ENCODE data around the gene WIPF2.

WIPF2 gene

GRCh38 chr17:40315678-40316570 is 96.8 kb downstream of the WIPF2 start:
- no peak for DNase-seq

DNA sequence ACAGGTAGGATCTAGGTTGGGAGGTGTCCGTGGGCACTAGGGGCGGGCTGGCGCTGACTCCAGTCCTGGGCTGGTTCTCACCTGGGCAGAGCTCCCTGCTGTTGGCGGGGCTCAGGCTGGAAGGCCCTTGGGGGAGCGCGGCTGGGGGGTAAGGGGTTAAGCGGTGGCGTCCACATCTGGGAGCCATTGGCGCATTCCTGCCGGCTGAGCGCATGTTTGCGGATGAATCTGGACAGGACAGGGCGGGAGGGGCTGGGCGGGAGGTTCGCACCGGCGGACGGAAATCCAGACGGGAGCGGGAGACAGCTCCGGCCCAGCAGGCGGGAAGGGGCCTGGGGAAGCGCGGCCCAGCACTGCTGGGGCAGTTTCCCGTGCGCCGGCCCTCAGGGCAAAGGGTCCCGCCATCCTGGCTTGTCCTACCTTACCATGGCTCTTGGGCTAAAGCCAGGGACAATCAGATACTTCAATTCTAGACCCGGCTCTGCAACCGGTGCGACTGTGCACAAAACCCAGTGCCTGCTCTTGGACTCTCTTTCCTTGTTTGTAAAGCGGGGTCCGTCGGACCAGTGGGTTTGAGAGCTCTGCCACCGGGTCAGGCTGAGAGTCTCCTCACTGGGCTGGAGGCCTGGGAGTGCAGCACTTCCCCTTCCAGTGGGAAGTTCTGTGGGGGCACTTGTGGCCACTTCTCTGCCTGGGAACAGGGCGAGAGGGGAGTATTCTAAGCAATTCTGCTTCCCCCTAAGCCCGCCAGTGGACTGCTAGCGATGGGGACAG is 97.7 kb downstream of the WIPF2 start:
- DNase-seq = no peak

DNA sequence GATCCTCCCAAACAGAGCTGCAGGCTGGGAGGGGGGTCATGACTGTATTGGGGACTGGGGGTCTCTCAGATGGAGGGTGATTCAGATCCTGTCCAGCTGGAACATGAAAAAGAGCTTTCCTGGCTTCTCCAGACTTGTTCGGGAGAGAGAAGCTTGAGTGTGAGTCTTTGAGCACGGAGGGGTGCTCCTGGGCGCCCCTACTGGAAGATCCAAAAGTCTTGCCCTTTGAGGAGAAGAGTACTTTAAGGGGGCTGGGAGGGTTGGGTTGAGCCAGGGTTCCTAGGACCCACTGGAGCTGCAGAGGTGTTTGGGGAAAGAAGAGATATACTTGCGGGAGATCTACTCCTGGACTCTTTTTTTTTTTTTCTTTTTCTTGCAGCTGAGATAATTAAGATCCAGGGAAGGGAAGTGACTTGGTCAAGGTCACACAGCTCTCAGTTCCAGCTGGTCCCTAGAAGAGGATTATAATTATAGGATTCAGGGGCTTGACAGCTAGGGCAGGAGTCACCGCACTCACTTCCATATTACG is 98.3 kb downstream of the WIPF2 start:
- DNase-seq = no peak

- DNase-seq = peak; percentile 71
Observed at GRCh38 chr17:40317880-40318829, 99.1 kb downstream of the WIPF2 start.

GRCh38 chr17:40318830-40319391 is 99.8 kb downstream of the WIPF2 start:
- no peak for DNase-seq

DNA sequence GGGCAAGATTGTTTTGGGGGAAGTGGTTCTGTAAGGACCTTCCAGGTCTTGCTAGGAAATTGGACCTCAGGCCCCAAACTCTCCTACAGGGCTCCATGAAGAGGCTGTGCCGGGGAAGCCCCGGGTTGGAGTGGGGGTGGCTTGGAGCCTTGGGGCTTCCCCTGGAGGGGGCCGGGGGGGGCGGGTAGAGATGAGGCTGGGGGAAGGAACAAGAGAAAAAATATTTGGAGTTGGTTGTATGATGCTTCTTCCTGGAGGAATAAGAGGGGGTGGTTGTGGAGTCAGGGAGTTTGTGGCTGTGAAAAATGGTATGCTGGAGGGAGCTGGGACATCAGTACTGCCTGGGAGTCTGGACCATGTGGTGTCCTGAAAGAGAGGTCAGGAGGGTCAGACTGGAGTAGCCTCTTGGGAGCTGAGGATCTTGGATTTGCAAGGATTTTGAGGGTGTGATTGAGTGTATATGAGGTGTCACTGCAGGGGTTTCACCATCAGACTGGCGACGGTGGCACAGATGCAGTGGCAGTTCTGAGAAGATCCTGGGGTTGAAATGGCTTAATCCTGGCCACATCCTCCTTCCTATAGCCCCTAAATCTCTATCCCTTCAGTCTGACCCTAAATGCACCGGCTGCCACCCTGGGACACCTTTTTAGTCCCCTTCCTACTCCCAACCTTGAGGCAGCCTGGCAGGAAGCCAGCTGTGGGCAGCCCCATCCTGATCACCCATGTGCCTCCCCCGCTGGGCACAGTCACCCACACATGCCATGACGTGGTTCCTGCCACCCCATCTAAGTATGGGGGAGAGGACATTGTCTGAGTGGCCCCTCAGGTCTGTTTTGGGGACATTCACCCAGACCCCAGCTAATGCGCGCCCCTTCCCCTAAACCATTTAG is 100.8 kb downstream of the WIPF2 start:
- no peak for DNase-seq

DNA sequence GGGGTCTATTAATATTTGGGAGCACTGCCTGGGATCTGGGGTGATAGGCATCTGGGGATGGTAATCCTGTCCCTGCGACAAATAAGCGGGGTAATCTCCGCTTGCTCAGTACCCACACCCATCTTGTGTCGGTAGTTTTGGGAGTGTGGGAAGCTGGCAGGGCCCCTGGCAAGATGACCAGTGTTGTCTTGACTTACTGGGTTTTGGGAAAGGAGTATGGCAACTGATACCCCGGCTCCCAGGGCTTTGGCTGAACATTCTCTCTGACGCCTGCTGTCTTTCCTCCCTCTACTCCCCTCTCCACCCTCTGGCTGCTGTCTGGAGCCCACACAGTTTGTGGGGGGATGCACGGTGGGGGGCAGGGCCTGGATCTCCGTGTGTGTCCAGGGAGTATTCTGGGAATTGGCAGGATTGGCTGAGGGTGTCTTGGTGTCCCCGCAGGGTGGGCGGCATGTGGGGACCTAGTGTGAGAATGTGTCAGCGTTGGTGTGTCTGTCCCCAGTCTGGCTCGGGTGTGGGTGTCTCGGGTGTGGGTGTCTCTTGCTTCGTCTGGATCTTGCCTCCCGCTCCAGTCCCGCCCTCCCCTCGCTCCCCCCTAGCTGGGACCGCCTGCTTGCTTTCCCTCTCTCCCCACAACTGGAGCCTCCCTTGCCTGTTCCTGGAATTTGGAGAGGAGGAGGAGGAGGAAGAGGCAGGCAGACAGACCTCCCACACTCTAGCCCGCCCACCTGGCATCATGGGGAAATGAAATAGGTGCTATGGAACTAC is 101.8 kb downstream of the WIPF2 start:
- no peak for DNase-seq

DNA sequence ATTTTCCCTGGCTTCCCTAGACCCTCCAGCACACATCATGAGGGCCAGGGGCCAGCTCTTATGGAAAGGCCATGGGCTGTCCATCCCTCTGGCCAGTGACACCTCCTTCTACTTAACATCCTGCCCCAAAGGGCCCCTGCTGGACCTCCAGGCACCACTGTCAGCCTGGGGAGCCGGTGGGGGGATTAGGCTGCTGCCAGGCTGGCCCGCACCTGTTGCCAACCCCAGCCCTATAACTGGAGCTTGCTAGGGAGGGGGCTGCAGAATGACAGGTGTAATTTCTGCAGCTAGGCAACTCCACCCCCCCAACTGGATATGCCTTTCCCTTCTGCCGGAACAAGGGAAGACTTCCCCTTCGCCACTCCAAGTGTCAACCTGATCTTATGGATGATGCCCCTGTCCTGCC is 102.4 kb downstream of the WIPF2 start:
- no peak for DNase-seq

DNA sequence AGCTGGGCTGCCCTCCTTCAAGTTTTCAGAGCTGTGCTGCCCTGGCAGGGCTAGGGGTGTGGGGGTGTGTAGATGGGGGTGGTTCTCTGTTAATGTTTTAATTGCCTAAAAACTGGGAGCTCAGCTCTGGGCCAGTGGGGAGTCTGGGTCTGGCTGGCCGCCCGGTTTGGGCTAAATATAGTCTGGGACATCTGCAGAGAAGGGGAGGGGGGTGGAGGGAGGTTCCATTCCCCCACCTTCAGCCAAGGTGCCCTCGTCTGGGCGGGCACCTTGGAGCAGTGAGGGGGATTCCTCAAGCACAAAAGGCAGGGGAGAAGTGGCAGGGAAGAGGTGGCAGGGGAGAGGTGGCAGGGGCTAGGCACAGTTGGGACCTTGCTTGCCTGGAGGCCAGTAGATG is 102.9 kb downstream of the WIPF2 start:
- no peak for DNase-seq

DNA sequence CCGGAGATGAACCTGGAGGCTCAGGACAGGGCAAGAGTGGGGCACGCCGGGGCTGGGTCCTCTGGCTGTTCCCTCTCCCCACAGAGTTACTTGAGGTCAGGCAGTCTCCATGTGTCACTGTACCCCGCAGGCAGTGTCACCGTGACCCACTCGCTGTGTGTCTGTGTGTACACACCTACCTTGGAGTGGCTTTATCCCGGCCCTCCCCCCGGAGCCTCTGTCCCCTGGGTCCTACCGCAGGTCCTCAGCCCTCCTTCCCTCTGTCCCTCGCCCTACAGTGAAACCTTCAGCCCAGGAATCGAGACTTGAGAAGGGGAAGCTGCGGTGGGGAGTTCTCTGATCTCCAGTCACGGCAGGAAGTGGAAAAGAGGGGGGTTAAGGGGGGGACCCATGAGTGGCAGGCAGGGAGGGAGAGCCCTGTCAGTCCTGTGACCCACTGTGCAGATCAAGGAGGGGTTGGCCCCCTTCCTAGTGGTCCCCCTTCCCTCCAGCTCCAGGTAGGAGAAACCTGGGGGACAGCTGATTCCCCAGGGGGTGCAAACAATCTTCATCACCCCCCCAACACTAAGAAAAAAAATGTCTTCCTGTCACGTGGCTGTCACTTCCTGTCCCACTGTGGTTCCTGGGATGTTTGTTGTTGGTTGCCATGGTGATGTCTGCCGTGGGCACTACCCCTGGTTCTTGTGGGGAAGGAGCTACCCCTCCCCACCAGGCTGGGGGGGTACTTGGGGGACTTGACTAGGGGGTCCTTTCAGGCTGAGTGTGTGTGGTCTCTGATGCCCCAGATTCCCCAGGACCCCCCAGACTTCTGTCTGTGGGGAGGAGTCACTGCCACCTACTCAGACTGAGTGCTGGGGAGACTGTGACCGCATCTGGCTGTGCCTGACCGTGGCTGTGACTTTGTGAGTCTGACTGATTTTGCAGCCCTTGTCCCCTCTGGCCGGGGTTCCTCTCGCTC is 103.5 kb downstream of the WIPF2 start:
- DNase-seq = no peak

DNA sequence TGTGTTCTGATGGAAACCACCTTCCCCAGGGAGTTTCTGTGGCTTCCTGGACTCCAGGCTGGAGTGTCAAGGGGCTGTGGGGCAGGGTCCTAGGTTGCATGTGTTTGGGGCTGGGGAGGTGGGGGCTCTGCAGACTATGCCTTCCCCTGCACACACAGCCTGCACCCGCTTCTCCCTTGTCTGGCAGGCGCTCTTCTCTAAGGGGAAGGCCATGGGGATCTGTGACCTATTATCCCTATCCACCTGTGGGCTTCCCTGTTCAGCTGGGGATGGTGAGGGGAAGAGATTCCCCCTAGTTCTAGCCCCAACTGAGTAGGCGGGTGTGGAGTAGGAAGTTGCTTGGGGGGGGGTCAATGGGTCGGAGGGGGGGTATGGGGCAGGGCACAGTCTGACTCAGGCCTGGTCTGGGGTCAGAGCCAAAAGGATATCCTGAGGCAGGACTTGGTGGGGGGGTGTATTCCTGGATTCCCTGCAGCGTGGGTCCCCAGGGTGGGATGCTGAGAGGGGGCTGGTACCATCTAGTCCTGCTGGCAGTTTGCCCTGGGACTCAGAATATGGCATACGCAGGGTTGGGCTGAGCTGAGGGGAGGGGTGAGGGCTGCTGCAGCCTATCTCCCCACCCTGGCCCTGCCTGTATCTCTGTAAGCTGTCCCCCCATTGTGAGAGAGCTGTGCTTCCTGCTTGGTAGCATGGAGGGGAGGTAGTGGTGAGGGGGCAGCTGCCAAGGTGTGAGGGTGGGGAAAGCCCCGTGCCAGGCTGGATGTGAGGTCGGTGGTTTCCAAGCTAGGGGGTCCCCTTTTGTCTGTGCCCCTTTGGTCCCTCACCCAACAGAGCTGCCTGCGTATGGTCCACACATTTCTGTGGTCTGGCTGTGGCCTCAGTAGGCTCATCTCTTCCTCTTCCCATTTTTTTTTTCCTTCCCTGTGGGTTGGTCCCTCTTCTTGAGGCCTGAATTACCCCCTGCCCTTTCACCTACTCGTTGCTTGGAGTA is 104.6 kb downstream of the WIPF2 start:
- no peak for DNase-seq

DNA sequence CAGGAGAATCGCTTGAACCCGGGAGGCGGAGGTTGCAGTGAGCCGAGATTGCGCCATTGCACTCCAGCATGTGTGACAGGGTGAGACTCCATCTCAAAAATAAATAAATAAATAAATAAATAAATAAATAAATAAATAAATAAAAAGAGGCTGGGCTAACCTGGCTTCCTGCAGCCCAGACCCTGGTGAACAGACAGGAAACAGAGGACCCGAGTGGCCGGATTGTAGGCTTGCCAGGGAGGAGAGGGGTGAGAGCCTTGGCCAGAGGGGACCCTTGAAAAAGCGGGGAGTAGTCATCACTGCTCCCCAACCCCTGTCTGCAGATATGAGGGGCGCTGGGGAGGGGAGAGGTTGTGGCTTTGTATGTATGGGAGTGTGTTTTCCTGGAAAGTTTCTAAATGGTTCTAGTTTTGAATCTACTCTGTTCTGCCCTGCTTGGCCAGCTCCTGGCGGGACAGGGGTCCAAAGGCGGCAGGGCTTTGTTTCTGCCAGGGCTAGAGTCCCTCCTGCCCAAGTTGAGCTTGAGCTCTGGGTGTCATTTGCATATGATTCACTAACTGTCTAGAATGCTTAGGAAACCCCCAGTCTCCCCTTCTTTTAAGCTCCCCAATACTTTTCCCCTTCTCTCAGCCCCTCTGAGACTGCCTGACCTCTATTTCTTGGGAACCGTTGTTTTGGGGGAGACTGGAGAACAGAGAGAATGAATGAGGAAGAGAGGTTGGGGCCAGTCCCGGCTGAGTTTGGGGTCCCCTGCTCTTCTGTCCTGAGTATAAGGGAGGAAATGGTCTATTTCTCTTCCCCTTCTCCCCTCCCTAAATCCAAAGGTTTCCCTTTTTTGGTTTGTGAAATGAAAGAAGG is 106.3 kb downstream of the WIPF2 start:
- DNase-seq = no peak

DNA sequence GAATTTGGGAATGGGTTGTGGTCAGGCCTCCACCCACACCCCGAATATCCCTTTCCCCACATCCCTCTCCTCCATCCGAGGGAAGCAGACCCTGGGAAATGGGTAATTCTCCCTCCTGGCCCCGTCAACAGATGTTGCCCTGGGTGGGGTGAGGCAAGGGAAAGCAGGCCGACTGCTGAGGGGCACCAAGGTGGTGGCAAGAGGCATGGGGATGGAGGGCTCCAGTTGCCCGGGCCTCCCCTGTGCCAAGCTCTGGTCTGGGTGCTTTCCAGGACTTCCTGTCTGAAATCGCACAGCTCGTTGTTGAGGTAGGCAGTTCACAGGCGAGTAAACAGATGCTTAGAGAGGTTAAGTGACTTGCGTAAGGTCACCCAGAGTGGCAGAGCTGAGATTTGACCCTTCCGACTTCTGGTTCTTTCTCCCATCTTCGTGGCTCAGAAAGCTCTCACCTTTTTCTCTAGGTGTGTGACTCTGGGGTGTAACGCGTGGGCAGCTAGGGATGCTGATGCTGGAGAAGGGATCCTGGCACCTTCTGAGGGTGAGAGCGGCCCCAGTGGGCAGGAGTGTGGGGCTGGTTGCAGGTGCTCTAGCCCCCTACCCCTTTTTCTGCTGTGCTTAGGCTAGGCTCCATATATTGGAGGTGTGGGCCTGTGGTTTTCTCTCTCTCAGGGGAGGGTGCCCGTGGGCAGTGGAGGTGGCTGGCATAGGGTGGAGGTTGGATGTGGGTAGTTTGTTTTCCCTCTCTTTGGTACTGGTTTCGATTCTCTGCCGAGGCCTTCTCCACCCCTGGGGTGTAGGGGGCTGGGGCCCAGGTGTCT is 107.1 kb downstream of the WIPF2 start:
- no peak for DNase-seq

- no peak for DNase-seq
Observed at GRCh38 chr17:40326832-40327199, 107.7 kb downstream of the WIPF2 start.

DNA sequence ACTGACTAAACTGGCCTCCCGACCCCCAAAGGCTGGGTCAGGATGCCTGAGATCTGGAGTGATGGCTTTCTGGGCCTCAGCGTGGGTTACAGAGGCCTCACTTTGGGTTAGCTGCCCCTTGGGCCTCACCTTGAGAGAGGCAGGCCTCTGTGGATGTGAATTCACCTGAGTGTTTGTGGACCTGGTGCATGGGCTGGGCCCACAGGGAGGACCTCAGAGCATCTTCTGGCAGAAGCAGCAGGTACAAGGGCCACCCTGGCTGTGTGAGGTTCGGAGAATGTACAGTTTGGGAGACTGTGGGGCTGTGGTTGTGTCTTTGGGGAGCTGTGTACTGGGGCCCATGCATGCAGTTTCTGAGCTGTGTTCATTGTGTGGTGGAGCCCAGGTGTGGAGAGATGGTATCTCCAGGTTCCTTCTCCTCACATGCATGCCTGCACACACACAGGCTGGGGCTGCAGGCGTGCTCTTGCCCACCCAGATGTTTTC is 108.2 kb downstream of the WIPF2 start:
- no peak for DNase-seq

Data from NCI-H524 treated with DMSO at 0.1 percent for 48 hours (cell line).